HG02678 (cell line): ENCODE measurements around the gene ZNF438.
"Not testable (repeated sequence)": the region's sequence is repeated elsewhere in the genome, so short reads cannot be mapped to it uniquely, and the experiment has no call there.

Experiments used
- ATAC-seq: cut with Tn5 transposase; IDR thresholded peaks from one replicate; pipeline ENCODE4 v1.9.1; 2021; ENCODE audit warnings: mild to moderate bottlenecking, moderate library complexity; ENCODE audit not compliant: unreplicated experiment

Gene ZNF438

GRCh38 chr10:30988831-30989435, 42.7 kb downstream of the ZNF438 start:
- no peak for ATAC-seq

GRCh38 chr10:30987463-30987862, 44.2 kb downstream of the ZNF438 start:
- no peak for ATAC-seq

GRCh38 chr10:30986053-30986555, 45.6 kb downstream of the ZNF438 start:
- ATAC-seq, result no peak

DNA sequence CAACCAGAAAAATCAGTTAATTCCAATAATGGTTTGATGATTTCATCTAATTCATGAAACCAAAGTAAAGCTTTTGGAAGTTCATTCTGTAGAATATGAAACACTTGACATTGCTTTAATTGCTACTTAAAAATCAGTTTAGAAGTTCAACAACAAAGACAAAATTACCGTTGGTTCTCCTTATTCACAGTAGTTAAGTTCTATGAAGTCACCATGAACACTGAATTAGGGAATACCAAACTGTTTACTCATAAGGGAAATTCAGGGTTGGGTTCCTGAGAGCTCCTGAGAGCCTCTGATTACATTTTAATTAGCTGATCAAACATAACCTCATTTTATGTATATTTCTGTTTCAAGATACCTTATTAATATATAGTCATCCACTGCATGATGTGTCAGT, 46.2 kb downstream of the ZNF438 start:
- ATAC-seq, result no peak

- no peak for ATAC-seq
Measured at GRCh38 chr10:30984563-30985328, 46.9 kb downstream of the ZNF438 start.

- not testable (repeated sequence) for ATAC-seq
Measured at GRCh38 chr10:30983209-30983608, 48.5 kb downstream of the ZNF438 start.

- ATAC-seq, result no peak
Measured at GRCh38 chr10:30980951-30981616, 50.6 kb downstream of the ZNF438 start.

GRCh38 chr10:30979956-30980355, 51.7 kb downstream of the ZNF438 start:
- ATAC-seq, result no peak

- ATAC-seq, result no peak
Measured at GRCh38 chr10:30978843-30979242, 52.8 kb downstream of the ZNF438 start.

GRCh38 chr10:30977385-30977784, 54.3 kb downstream of the ZNF438 start:
- no peak for ATAC-seq

DNA sequence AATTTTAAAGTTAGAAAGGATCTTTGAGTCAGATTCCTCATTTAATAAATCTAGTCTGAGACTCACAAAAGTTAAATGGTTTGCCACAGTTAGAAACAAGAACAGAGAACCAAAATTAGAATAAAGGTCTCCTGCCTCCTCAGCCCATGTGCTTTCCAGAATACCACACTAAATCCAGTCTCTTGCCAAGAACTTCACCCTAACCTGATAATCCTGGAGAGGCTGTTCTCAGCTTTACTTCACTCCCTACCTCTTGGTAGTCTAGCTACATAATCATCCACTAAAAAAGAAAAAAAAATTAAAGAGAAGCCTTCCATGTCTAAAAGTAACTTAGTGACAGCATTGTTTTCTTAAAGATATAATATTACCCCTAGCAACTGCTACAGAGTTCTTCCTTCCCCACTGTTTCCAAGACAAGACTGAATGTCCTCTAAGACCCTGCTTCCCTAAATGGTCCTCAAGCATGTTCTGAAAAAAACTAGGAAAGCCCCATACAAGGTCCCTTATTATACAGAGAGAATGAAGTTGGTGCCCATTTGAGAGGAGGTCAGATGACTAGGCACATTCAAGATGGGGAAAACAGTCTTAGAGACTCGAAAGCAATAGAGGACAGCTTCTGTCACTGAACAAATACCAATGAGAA, 56.8 kb downstream of the ZNF438 start:
- ATAC-seq, result no peak

DNA sequence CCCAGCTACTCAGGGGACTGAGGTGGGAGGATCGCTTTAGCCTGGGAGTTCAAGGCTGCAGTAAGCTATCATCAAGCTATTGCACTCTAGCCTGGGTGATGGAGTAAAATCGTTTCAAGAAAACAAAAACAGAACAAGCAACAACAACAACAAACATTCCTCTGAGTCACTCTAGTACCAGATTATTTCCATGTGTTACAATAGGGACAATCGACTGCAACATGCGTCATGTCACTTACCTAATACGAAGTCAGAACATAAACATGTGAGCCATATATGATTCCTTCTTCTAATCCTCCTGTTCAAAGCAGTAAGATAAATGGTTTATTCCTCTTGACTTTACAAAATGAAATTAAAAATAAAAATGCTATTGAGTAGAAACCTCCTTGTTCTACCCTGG, 57.3 kb downstream of the ZNF438 start:
- ATAC-seq, result no peak

DNA sequence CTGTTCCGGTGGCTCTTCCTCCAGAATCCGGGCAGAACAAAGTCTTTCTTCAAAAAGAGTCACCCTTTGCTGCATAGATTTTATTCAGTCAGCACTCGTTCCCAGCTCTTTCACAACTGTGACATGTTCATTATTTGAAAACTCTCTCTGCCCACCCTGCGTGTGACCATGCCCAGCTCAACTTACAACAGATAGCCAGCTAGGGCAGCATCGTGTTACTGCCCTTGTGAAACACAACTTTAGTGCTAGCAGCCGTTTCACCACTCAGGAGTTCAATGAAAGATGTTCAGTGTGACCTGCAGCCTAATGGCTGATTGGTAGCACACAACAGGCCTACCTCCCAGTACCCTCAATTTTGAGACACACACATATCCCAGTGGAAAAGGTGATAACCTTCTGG, 57.9 kb downstream of the ZNF438 start:
- ATAC-seq, result no peak

- no peak for ATAC-seq
Measured at GRCh38 chr10:30970760-30971460, 60.8 kb downstream of the ZNF438 start.

GRCh38 chr10:30968711-30969110, 63.0 kb downstream of the ZNF438 start:
- no peak for ATAC-seq

- no peak for ATAC-seq
Measured at GRCh38 chr10:30967650-30968410, 63.8 kb downstream of the ZNF438 start.

DNA sequence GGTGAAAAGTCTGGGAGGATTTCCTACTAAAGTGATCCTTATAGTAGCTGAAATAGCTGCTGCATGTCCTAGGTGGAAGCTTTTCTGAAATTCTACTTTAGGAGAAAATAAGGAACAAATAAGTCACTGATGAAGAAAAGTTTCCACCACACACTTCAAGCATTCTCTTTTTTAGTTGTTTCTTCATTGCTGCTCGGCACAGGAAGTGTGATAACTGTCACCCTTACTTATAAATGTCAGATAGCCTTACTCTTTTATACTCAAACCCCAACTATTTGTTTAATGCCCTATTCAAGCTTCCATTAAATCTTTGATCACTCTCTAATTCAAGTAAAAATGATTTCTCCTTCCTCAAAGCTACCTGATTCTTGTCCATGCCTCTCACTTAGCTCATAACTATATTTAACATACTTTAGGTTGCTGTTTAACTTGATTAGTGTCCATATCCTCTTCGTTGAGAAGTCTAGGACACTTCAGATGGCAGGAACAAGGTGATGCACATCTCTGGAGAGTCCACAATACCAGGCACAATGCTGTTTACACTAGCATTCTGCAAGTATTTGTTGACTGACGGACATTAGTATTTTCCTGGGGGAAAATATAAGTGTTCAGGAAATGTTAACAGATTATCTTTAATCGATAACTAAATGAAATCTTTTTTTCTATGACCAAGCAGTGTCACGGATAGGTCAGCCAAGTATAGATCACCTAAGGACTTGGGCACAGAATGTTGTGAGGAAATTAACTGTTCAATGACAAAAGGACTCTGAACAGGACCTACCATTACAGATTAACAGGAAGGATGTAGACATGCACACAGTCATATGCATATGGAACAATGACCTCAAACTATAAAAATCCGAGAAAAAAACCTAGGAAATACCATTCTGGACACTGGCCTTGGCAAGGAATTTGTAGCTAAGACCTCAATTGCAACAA, 67.4 kb downstream of the ZNF438 start:
- ATAC-seq, result no peak

- ATAC-seq, result no peak
Measured at GRCh38 chr10:30962522-30962921, 69.1 kb downstream of the ZNF438 start.

- no peak for ATAC-seq
Measured at GRCh38 chr10:30959836-30960210, 71.8 kb downstream of the ZNF438 start.
